HEK293 (cell line): ENCODE results near the gene SLC12A1.

Experiments
- CTCF ChIA-PET: fragments of 350-600 bp; formaldehyde crosslinking; extraction: SDS; loops from one replicate; lab custom pipeline; 2021; ENCODE audit warnings: antibody characterized with exemption; lab: Yijun Ruan, JAX
- POLR2A ChIA-PET: fragments of 300-600 bp; formaldehyde crosslinking; extraction: SDS; loops from one replicate; lab custom pipeline; 2020; ENCODE audit warnings: antibody characterized with exemption, inconsistent platforms; lab: Yijun Ruan, JAX
- H3K27ac ChIP-seq: fragments of 200-500 bp; sonication (Bioruptor generic); 2 replicates; pipeline ENCODE4 v1.5.1; 2014; ENCODE audit warnings: low read depth, low read length, control low read depth, inconsistent platforms; ENCODE audit errors: extremely low read depth
- H3K36me3 ChIP-seq, 2 experiments: fragments of 200-500 bp in 1 of 2; sonication (Bioruptor generic) in 1 of 2; 1 replicate in 1 of 2; 2 replicates in 1 of 2; pipeline ENCODE4 v1.5.1; 2014 to 2017; ENCODE audit warnings: inconsistent platforms in 2 of 2, low read length in 2 of 2; ENCODE audit not compliant: control insufficient read depth in 2 of 2, insufficient read depth in 1 of 2
- H3K4me1 ChIP-seq: fragments of 200-500 bp; sonication (Bioruptor generic); 2 replicates; pipeline ENCODE4 v1.5.1; 2014; ENCODE audit warnings: mild to moderate bottlenecking, low read length, inconsistent platforms; ENCODE audit not compliant: control insufficient read depth, insufficient read depth
- H3K4me3 ChIP-seq: 2 replicates; pipeline ENCODE4 v1.5.1; 2011; ENCODE audit warnings: low read depth, mild to moderate bottlenecking, control low read depth, low read length, moderate library complexity
- H3K9me3 ChIP-seq: fragments of 200-500 bp; sonication (Bioruptor generic); 2 replicates; pipeline ENCODE4 v1.5.1; 2014; ENCODE audit warnings: low read depth, low read length, inconsistent platforms; ENCODE audit not compliant: control insufficient read depth, insufficient read depth
- IKZF3 ChIP-seq: fragments of 450-650 bp; IDR thresholded peaks from 2 replicates; pipeline ENCODE4 v1.5.0; 2018; ENCODE audit warnings: missing biosample characterization, mild to moderate bottlenecking, missing genetic modification characterization, moderate library complexity
- ZBTB11 ChIP-seq: fragments of 450-650 bp; formaldehyde crosslinking; conservative IDR thresholded peaks from 2 replicates; pipeline ENCODE4 v1.5.1; 2016; ENCODE audit warnings: low read depth, missing biosample characterization, missing genetic modification characterization
- ZBTB8A ChIP-seq: fragments of 450-650 bp; formaldehyde crosslinking; IDR thresholded peaks from 2 replicates; pipeline ENCODE4 v1.5.1; 2016; ENCODE audit warnings: missing biosample characterization, missing genetic modification characterization
- ZNF138 ChIP-seq: fragments of 450-650 bp; formaldehyde crosslinking; IDR thresholded peaks from 2 replicates; pipeline ENCODE4 v1.5.1; 2016; ENCODE audit warnings: missing biosample characterization, missing genetic modification characterization, borderline replicate concordance
- ZNF2 ChIP-seq: fragments of 450-650 bp; formaldehyde crosslinking; IDR thresholded peaks from 2 replicates; pipeline ENCODE4 v1.5.1; 2016; ENCODE audit warnings: missing biosample characterization, missing genetic modification characterization
- ZNF394 ChIP-seq: fragments of 450-650 bp; formaldehyde crosslinking; IDR thresholded peaks from 2 replicates; pipeline ENCODE4 v1.5.1; 2016; ENCODE audit warnings: missing biosample characterization, missing genetic modification characterization, mild to moderate bottlenecking, moderate library complexity, borderline replicate concordance
- ZNF426 ChIP-seq: fragments of 450-650 bp; formaldehyde crosslinking; IDR thresholded peaks from 2 replicates; pipeline ENCODE4 v1.5.1; 2017; ENCODE audit warnings: missing biosample characterization, missing genetic modification characterization, mild to moderate bottlenecking, inconsistent platforms, moderate library complexity
- ZNF433 ChIP-seq: fragments of 450-650 bp; formaldehyde crosslinking; IDR thresholded peaks from 2 replicates; pipeline ENCODE4 v1.5.1; 2016; ENCODE audit warnings: missing biosample characterization, missing genetic modification characterization, low read depth
- ZNF555 ChIP-seq: fragments of 450-650 bp; formaldehyde crosslinking; conservative IDR thresholded peaks from 2 replicates; pipeline ENCODE4 v1.5.1; 2017; ENCODE audit warnings: missing biosample characterization, mild to moderate bottlenecking, missing genetic modification characterization, inconsistent platforms
- ZNF623 ChIP-seq: fragments of 450-650 bp; formaldehyde crosslinking; IDR thresholded peaks from 2 replicates; pipeline ENCODE4 v1.5.1; 2016; ENCODE audit warnings: missing biosample characterization, missing genetic modification characterization
- ZNF658 ChIP-seq: fragments of 450-650 bp; formaldehyde crosslinking; IDR thresholded peaks from 2 replicates; pipeline ENCODE4; 2016; ENCODE audit warnings: missing biosample characterization, missing genetic modification characterization
- TF ChIP-seq, protein P1 (sequence below): fragments of 450-650 bp; formaldehyde crosslinking; conservative IDR thresholded peaks from 2 replicates; pipeline ENCODE4 v1.5.1; 2016; ENCODE audit warnings: low read depth, missing biosample characterization, missing genetic modification characterization

The SLC12A1 gene

DNA sequence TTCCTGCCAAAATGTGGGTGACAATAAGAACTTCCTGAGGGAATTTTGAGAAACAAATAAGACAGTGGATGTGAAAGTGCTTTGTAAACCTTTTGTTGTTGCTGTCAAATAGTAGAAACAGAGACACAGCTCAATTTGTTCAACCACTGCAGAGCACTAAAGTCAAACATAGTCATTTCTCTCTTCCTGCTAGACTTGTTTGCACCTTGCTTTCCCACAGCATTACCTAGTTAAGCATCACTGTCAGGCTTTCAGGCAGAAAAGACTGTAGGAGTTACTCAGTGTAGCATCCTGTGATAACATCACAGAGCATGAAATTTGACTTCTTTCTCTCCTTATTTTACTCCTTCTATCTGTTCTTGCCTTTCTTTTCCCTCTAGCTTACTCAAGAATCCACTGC is 27.1 kb downstream of the SLC12A1 start:
- POLR2A ChIA-PET, result no interaction called here
- Histone ChIP-seq H3K9me3 (no peaks in the 10 kb centered on the region), H3K4me3 (no peak overlapping the region), H3K27ac (no peak overlapping the region), H3K36me3 (no peaks in the 10 kb centered on the region), H3K4me1 (no peaks in the 10 kb centered on the region)
- CTCF ChIA-PET, result no interaction called here
- no peak for TF ChIP-seq ZNF658 (tag by site-specific recombination)
- no peak for TF ChIP-seq ZNF138 (tag by site-specific recombination)

GRCh38 chr15:48239334-48239733 is 33.2 kb downstream of the SLC12A1 start:
- POLR2A ChIA-PET, result no interaction called here

More at GRCh38 chr15:48239334-48239733, 33.2 kb downstream of the SLC12A1 start:
- TF ChIP-seq ZNF555 (0 out of 2 replicates have a peak, but pooled peaks have one; percentile 11), ZNF433 (tag by site-specific recombination) (peak; percentile 31; the same call in 1 of the 2 replicates), ZNF623 (tag by site-specific recombination) (0 out of 2 replicates have a peak, but pooled peaks have one; percentile 28), ZNF2 (no peak), ZNF426 (tag by site-specific recombination) (peak; percentile 43), IKZF3 (tag by site-specific recombination) (no peak), ZNF394 (peak; percentile 75; the same call in 1 of the 2 replicates), ZBTB11 (tag by site-specific recombination) (0 out of 2 replicates have a peak, but pooled peaks have one; percentile 32), ZBTB8A (tag by site-specific recombination) (0 out of 2 replicates have a peak, but pooled peaks have one; percentile 30)
- TF ChIP-seq, protein P1, sequence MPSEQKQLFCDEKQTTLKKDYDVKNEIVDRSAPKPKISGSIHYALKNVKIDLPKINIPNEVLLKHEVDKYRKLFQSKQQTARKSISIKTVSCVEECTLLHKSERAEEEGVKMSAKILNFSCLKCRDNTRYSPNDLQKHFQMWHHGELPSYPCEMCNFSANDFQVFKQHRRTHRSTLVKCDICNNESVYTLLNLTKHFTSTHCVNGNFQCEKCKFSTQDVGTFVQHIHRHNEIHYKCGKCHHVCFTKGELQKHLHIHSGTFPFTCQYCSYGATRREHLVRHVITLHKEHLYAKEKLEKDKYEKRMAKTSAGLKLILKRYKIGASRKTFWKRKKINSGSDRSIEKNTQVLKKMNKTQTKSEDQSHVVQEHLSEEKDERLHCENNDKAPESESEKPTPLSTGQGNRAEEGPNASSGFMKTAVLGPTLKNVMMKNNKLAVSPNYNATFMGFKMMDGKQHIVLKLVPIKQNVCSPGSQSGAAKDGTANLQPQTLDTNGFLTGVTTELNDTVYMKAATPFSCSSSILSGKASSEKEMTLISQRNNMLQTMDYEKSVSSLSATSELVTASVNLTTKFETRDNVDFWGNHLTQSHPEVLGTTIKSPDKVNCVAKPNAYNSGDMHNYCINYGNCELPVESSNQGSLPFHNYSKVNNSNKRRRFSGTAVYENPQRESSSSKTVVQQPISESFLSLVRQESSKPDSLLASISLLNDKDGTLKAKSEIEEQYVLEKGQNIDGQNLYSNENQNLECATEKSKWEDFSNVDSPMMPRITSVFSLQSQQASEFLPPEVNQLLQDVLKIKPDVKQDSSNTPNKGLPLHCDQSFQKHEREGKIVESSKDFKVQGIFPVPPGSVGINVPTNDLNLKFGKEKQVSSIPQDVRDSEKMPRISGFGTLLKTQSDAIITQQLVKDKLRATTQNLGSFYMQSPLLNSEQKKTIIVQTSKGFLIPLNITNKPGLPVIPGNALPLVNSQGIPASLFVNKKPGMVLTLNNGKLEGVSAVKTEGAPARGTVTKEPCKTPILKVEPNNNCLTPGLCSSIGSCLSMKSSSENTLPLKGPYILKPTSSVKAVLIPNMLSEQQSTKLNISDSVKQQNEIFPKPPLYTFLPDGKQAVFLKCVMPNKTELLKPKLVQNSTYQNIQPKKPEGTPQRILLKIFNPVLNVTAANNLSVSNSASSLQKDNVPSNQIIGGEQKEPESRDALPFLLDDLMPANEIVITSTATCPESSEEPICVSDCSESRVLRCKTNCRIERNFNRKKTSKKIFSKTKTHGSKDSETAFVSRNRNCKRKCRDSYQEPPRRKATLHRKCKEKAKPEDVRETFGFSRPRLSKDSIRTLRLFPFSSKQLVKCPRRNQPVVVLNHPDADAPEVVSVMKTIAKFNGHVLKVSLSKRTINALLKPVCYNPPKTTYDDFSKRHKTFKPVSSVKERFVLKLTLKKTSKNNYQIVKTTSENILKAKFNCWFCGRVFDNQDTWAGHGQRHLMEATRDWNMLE (tag by site-specific recombination), result peak; percentile 56; the same call in 1 of the 2 replicates
- Histone ChIP-seq H3K4me3 (no peak overlapping the region), H3K9me3 (no peaks in the 10 kb centered on the region), H3K36me3 (no peaks in the 10 kb centered on the region), H3K4me1 (no peaks in the 10 kb centered on the region), H3K27ac (no peak overlapping the region)
- CTCF ChIA-PET, result no interaction called here
